Measurements from ENCODE around the gene SBNO1.

Gene SBNO1

GRCh38 chr12:123356159-123356670 is 8.4 kb downstream of the SBNO1 start:
- H3K4me3 ChIP-seq (ENCODE audit: low read length): no peak overlapping the region
- DNase-seq (ENCODE audit: low read depth): no peak
- TF ChIP-seq CTCF (conservative IDR thresholded peaks at IDR 0.05; ENCODE audit: low read depth, low read length): no peak

GRCh38 chr12:123354600-123354999 is 10.0 kb downstream of the SBNO1 start:
- no peak for TF ChIP-seq CTCF (conservative IDR thresholded peaks at IDR 0.05; ENCODE audit: low read depth, low read length)
- H3K4me3 ChIP-seq (ENCODE audit: low read length): no peak overlapping the region
- no peak for DNase-seq (ENCODE audit: low read depth)

- TF ChIP-seq CTCF (conservative IDR thresholded peaks at IDR 0.05; ENCODE audit: low read depth, low read length): no peak
- no peak overlapping the region for H3K4me3 ChIP-seq (ENCODE audit: low read length)
- DNase-seq (ENCODE audit: low read depth): no peak
Measured at GRCh38 chr12:123351349-123351748, 13.3 kb downstream of the SBNO1 start.

- no peak for DNase-seq (ENCODE audit: low read depth)
- no peak for TF ChIP-seq CTCF (conservative IDR thresholded peaks at IDR 0.05; ENCODE audit: low read depth, low read length)
- no peak overlapping the region for H3K4me3 ChIP-seq (ENCODE audit: low read length)
Measured at GRCh38 chr12:123346946-123347345, 17.7 kb downstream of the SBNO1 start.

- no peak for DNase-seq (ENCODE audit: low read depth)
- no peak for TF ChIP-seq CTCF (conservative IDR thresholded peaks at IDR 0.05; ENCODE audit: low read depth, low read length)
- H3K4me3 ChIP-seq (ENCODE audit: low read length): no peak overlapping the region
Measured at GRCh38 chr12:123344086-123344485, 20.6 kb downstream of the SBNO1 start.

- TF ChIP-seq CTCF (conservative IDR thresholded peaks at IDR 0.05; ENCODE audit: low read depth, low read length): no peak
- no peak overlapping the region for H3K4me3 ChIP-seq (ENCODE audit: low read length)
- DNase-seq (ENCODE audit: low read depth): no peak
Measured at GRCh38 chr12:123337070-123337469, 27.6 kb downstream of the SBNO1 start.

- no peak for TF ChIP-seq CTCF (conservative IDR thresholded peaks at IDR 0.05; ENCODE audit: low read depth, low read length)
- DNase-seq (ENCODE audit: low read depth): no peak
- no peak overlapping the region for H3K4me3 ChIP-seq (ENCODE audit: low read length)
Measured at GRCh38 chr12:123336530-123336929, 28.1 kb downstream of the SBNO1 start.

All from retinal pigment epithelial cell (primary cell).